Inflammatory macrophage treated with lipopolysaccharide for 4 hours (primary cell): ENCODE measurements around the gene CHST11.

Source experiments
- DNase-seq: peaks from one replicate; pipeline ENCODE4 v3.0.0-alpha.2; 2020

Gene CHST11

DNA sequence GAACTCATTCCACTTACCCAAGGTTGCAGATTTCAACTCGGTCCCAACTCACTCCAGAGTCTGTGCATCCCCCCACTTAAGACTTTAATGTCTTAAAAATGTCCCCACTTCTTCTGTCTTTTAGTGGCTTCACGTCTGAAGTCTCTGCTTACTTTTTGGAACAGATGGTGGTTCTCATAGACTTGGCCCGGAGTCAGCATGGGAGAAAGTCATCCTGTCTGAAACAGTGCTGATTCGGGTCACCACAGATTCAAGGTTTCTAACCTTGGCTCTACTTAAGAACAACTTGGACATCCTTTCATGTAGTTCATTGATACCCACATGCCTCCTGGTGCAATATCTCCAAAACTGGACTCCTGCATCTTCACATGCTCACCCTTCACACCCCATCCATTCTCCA is 26.0 kb downstream of the CHST11 start:
- no peak for DNase-seq

DNA sequence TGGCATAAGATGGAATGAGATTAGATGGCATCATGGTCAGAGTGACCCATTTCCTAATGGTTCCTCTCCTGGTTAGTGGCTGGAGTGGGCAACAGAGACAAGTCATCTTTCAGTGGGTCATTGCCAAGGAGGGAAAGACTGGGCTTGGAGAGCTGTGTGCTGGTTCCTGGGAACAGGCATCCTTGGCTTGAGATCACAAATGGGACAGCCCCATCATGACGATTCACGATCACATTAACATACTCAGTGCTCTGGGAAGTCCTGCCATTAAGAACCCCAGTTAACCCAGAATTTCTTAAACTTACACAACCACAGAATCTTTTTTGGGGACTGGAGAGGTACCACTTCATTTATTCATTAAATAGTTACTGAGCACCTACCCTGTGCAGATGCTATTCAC is 27.3 kb downstream of the CHST11 start:
- no peak for DNase-seq

DNA sequence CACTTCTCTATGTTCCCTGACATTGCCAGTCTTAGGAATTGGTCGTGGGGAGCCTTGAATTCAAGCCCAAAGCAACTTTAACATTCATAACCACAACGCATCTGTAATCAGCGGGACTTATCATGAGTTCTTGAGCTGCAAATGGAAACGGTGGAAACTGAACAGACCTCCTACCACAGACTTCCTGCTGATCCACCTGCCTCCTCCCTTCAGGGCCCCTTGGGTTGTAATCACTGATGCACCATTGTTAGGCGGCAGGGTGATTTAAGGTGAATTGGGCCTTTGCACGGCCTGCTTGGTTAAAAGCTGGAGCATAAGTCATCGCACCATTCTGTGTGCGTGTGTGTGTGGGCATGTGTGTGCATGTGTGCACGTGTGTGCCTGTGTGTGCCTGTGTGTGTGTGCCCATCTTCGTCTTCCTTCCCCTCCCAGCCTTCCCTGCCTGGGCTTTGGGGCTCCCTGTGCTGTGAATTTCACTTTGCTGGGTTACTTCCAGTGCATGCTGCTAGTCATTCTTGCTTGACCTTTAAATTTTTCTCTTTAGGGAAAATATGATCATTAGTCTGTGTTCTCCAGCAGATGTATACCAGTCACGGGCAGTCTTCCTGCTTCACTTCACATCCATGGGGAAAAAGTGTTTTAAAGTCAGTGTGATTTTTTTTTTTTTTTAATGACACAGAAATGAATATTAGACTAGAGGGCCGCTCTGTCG is 29.1 kb downstream of the CHST11 start:
- DNase-seq = no peak

- DNase-seq = no peak
These were observed 29.6 kb downstream of the CHST11 start for GRCh38 chr12:104486363-104486750.

DNA sequence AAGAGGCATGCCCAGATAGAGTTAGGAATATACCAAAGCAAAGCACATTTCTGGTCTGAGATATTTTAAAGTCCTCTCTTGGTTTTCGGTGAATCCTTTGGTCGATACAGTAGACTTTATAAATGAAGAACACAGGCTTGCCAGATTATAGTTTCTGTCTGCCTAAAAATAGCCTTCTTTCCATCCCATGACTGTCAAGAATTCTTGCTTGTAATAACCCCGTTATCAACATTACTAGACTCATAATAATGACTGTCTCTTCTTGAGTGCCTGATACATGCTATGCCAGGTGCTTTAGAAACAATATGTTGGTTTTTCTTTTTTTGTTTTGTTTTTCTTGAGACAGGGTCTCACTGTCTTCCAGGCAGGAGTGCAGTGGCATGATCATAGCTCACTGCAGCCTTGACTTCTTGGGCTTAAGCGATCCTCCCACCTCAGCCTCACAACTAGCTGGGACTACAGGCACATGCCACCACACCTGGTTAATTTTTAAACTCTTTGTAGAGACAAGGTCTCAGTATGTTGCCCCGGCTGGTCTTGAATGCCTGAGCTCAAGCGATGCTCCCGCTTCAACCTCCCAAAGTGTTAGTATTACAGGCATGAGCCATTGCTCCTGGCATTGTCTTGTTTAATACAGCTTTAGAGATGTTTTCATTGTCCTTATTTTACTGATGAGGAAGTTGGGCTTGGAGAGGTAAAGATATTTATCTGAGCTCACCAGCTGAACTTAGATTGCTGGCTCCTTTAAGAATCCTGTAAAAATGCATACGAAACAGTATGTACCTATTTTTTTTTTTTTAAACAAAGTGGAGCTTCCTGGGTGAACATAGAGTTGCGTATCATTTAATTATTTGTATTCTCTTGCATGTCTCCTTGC is 30.4 kb downstream of the CHST11 start:
- no peak for DNase-seq

DNA sequence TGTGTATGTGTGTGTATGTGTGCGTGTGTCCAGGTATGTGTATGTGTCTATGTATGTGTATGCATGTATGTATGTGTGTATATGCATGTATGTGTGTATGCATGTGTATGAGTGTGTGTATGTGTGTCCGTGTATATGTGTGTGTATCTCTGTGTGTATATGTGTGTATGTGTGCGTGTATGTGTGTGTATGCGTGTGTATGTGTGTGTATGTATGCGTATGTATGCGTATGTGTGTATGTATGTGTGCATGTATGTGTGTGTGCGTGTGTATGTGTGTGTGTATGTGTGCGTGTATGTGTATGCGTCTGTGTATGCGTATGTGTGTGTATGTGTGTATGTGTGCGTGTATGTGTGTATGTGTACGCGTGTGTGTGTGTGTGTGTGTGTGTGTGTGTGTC is 31.6 kb downstream of the CHST11 start:
- DNase-seq = no peak

DNA sequence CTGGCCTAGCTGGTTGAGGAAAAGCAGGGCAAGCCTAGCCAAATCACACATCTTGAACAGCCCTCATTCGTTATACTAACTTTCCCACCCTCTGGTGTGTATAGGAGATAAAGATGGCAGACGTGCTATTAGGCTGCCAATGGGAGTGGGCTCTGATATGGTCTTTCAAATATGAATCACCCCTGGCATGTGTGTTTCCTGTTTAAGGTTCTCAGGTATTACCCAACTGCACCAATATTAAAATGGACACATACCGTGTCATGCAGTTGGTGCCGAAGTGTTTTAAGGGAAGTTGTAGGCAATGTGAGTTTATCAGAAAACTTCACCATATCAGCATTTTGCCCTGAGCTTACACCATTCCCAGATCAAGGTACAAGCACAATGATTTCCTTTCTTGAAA is 33.4 kb downstream of the CHST11 start:
- DNase-seq = peak; percentile 52

DNA sequence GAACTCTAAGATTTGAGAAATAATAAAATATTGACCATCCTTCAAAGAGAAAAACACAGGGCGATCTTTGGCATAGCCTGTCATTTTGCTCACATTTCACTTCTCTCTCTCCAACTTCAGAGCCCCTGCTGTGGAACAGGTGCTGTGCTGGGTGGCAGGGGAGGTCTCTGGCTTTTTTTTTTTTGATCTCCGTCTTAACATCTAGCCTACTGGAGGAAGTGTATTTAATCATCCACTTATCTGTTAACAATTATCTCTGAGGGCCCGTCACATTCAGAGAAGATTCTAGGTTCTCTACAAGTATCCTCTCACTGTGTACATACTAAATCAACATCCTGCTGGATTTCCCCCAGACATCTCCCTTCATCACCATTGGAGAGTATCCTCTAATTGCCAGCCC is 34.1 kb downstream of the CHST11 start:
- no peak for DNase-seq

- peak; percentile 60 for DNase-seq
These were observed 36.7 kb downstream of the CHST11 start for GRCh38 chr12:104493496-104493895.

GRCh38 chr12:104494137-104494792 is 37.5 kb downstream of the CHST11 start:
- DNase-seq = peak; percentile 20

- peak; percentile 83 for DNase-seq
These were observed 38.0 kb downstream of the CHST11 start for GRCh38 chr12:104494793-104495158.

- DNase-seq = no peak
These were observed 39.0 kb downstream of the CHST11 start for GRCh38 chr12:104495786-104496185.

DNA sequence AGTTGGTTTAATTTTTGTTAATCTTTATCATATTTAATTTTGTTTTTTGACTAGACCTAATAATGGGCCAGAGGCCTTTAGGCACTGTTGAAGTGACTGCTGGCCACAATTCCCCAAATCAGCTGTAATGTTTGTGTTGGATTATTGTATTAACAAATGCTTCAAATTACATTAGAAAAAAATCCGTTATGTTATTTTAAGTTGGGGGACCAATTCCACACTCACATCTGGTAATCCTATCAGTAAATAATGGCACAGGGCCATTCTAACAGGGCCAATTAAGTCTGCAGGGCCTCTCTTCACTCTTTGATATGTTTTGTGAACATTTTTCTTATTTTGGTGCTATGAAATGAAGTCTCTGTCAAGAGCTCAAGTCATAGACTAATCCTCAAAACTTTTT is 39.6 kb downstream of the CHST11 start:
- DNase-seq = no peak

DNA sequence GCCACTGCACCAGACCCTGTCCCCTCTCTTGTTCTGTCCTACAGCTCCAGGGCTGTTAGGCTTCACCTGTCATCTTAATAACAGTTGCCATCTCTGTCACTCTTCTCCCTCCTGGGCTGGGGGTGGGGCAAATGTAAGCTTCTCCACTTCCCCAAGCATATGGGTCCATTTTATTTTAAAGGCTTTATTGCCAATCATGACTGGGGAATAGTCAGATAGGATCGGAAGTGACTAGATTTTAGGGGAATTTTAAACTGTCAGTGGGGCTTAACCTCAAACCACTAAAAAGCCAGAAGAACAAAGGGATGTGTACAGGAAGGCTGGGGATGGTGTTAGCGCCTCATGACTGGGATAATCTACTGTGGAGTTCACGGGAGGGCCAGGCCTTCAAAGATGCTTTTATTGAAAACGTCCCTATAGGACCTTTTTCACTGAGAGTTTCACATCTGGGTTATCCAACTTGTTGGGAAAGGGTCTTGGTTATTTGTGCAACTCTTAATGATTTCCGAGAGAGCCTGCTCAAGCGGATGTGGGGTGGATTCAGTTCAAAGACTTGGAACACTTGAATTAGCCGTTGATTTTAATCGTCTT is 41.6 kb downstream of the CHST11 start:
- DNase-seq = peak; percentile 55

DNA sequence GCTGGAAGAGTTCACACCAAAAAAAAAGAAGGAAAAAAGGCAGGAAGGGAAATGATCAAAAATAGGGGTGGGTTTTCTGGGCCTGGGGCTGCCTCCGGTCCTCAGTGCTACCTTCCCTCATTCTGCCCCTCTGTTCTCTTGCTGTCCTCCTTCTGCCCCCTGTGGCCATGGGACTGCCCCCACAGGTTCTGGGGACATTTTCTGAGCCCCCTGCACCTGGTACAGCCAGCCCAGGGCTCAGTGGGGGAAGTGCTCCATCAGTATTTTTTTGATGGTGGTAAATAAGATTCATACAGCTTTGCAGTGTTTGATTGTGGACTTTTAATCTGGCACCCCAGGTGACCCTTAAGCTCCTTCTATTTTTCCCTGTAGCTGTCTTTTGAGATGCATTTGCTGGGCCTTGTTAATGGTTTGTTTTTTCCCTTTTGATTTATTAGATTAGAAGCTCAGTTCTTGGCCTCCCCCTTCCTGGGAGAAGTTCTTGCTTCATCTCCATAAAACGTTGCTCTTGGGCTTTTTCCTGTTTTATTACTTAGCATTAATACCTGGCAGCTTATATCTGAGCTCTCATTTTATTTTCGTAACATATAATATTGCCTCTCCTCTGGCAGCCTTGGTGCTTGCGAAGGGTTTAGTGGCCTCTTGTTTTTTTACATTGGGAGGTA is 43.1 kb downstream of the CHST11 start:
- no peak for DNase-seq

- DNase-seq = no peak
These were observed 44.4 kb downstream of the CHST11 start for GRCh38 chr12:104501115-104501514.

GRCh38 chr12:104501660-104502059 is 44.9 kb downstream of the CHST11 start:
- DNase-seq = peak; percentile 44

DNA sequence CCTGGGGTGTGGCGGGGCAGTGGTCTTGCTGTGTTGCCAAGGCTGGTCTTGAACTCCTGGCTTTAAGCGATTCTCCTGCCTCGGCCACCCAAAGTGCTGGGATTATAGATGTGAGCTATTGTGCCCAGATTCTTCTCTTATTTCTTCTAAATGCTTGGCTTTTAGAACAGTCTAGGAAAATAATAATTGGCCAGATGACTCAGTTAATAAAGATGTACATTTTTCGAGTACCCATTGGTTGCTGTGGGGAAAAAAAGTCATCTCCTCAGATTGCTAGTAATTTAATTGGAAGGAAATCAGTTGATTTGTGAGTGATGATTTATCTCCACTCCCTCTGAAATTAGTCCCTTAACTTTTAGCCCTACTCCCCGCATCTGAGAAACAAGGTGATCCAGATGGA is 45.5 kb downstream of the CHST11 start:
- no peak for DNase-seq

- DNase-seq = no peak
These were observed 45.9 kb downstream of the CHST11 start for GRCh38 chr12:104502638-104503037.

DNA sequence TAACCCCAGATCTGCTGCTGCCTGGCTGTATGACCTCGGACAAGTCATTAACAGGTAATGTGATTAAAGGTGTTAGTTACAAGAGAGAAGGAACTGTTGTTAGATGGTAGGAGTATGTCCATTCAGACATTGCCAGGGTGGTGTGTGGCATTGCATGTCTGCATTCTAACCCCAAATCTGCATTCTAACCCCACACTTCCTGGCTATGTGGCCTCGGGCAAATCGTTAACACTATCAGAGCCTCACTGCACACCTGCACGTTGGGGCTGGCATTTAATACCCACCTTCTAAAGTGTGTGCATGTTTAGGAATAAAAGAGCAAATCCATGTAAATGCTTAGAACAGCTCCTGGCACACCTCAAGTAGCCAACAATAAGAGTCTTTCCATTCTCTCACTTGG is 46.4 kb downstream of the CHST11 start:
- no peak for DNase-seq

- DNase-seq = no peak
These were observed 47.4 kb downstream of the CHST11 start for GRCh38 chr12:104504146-104504545.

DNA sequence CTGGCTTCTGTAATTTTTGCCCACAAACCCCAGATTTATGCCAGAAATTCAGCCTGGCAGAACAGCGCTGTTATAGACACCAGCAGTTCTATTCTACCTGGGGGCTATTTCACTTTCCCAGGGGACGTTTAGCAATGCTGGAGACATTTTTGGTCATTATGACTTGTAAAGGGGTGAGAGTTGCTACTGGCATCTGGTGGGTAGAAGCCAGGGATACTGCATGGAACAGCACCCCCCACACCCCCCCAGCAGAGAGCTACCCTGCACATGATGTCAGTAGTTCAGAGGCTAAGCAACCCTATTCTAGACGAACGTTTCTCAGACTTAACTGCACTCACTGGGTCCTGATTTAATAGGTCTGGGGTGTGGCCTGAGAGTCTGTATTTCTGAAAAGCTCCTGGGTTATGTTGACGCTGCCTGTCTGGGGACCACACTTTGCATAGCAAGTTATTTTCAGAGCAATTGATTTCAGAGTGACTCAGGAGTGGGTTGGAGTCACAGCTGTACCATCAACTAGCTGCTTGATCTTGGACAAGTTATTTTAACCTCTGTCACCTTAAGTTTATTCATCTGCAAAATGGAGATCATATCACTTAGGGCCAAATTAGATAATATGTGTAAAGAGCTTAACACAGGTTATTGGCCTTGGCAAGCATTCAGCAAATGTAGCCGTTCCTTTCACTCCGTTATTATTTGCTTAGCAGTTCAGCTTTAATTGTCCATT is 48.5 kb downstream of the CHST11 start:
- no peak for DNase-seq
